Activated T-helper 1 cell treated with anti-CD3 and anti-CD28 coated beads, Interleukin-12 subunit alpha, Interleukin-12 subunit beta, Interleukin-2, Interleukin-4 antibody, amounts not matched to agents 30 ng/mL and 10 ng/mL and 1 ng/mL, durations not matched to agents 14 hours and 24 hours and 36 hours (primary cell): Measurements from ENCODE around the gene CLIC4. TPM values are rescaled to one million over a fixed set of nuclear protein-coding genes. Genes with fewer than 3 reads are reported as not detected.
"Not testable (repeated sequence)": the region's sequence is repeated elsewhere in the genome, so short reads cannot be mapped to it uniquely, and the experiment has no call there.

Experiments
- DNase-seq: peaks from one replicate; pipeline ENCODE4 v3.0.0; 2021; ENCODE audit warnings: low spot score
- H3K27ac Mint-ChIP-seq: one replicate; pipeline ENCODE4 v1.8.0; 2021; ENCODE audit warnings: mild to moderate bottlenecking, mixed read lengths
- H3K27me3 Mint-ChIP-seq: one replicate; pipeline ENCODE4 v1.8.0; 2022; ENCODE audit warnings: mild to moderate bottlenecking, moderate library complexity, mixed read lengths; ENCODE audit not compliant: insufficient read depth
- H3K36me3 Mint-ChIP-seq: one replicate; pipeline ENCODE4 v1.8.0; 2021; ENCODE audit warnings: low read depth, mixed read lengths
- H3K4me1 Mint-ChIP-seq: one replicate; pipeline ENCODE4 v1.8.0; 2021; ENCODE audit warnings: low read depth, mixed read lengths
- H3K4me3 Mint-ChIP-seq: one replicate; pipeline ENCODE4 v1.8.0; 2021; ENCODE audit warnings: mild to moderate bottlenecking, moderate library complexity, mixed read lengths
- H3K9me3 Mint-ChIP-seq: one replicate; pipeline ENCODE4 v1.8.0; 2021; ENCODE audit warnings: mixed read lengths
- intact Hi-C: fragments of 100-400 bp; cut with micrococcal nuclease; formaldehyde crosslinking; loops from one replicate; pipeline ENCODE4 v1.15.1; 2024
- total RNA-seq: library from RNA; stranded (reverse); gene quantifications from 2 replicates; pipeline ENCODE4 v1.2.3, GENCODE V29; 2022

CLIC4 gene
- total RNA-seq = 16.8 and 20.6 TPM in 2 replicates

- Mint-ChIP-seq H3K4me3 (peak within 1 kb of the TSS; percentile 93), H3K27me3 (peaks cover 2% of the 10 kb centered on the region), H3K36me3 (peaks cover 9% of the 10 kb centered on the region), H3K27ac (peak within 1 kb of the TSS; percentile 91), H3K4me1 (peaks cover 56% of the 10 kb centered on the region), H3K9me3 (no peaks in the 10 kb centered on the region)
- intact Hi-C loops = loop anchor here (1.0 to 10.0 kb wide), 11 partner anchors 14 to 788 kb away; partner anchors contain the start of genes IFNLR1, NIPAL3, PNRC2 and RCAN3
- DNase-seq = peak; percentile 100
These were observed at the start of gene CLIC4 for GRCh38 chr1:24744911-24745710. CLIC4 (plus strand) TSS chr1:24745447; CDS start chr1:24745554, 107 bp downstream.

- H3K9me3 Mint-ChIP-seq = no peaks in the 10 kb centered on the region
- intact Hi-C loops = no loop called here
- peaks cover 13% of the 10 kb centered on the region for H3K27me3 Mint-ChIP-seq
These were observed 49.0 kb upstream of the CLIC4 start for GRCh38 chr1:24696041-24696755.

GRCh38 chr1:24696756-24697330, 48.4 kb upstream of the CLIC4 start:
- intact Hi-C loops = no loop called here
- no peaks in the 10 kb centered on the region for H3K9me3 Mint-ChIP-seq
- peaks cover 17% of the 10 kb centered on the region for H3K4me1 Mint-ChIP-seq
- no peak overlapping the region for H3K27ac Mint-ChIP-seq
- H3K27me3 Mint-ChIP-seq = peaks cover 11% of the 10 kb centered on the region
- no peaks in the 10 kb centered on the region for H3K36me3 Mint-ChIP-seq
- DNase-seq = no peak
- H3K4me3 Mint-ChIP-seq = no peak overlapping the region

More at GRCh38 chr1:24696041-24696755, 49.0 kb upstream of the CLIC4 start:
- Mint-ChIP-seq H3K27ac (no peak overlapping the region), H3K4me1 (peaks cover 17% of the 10 kb centered on the region), H3K4me3 (no peak overlapping the region), H3K36me3 (no peaks in the 10 kb centered on the region)
- no peak for DNase-seq

- H3K9me3 Mint-ChIP-seq, H3K36me3 Mint-ChIP-seq, intact Hi-C loops, DNase-seq, H3K4me3 Mint-ChIP-seq, H3K27ac Mint-ChIP-seq: not testable (repeated sequence)
- peaks cover 17% of the 10 kb centered on the region for H3K4me1 Mint-ChIP-seq
- peaks cover 11% of the 10 kb centered on the region for H3K27me3 Mint-ChIP-seq
These were observed 47.7 kb upstream of the CLIC4 start for GRCh38 chr1:24697453-24698001.

GRCh38 chr1:24698326-24698725, 46.9 kb upstream of the CLIC4 start:
- H3K9me3 Mint-ChIP-seq, H3K27me3 Mint-ChIP-seq, DNase-seq, H3K36me3 Mint-ChIP-seq, intact Hi-C loops, H3K27ac Mint-ChIP-seq, H3K4me3 Mint-ChIP-seq: not testable (repeated sequence)
- H3K4me1 Mint-ChIP-seq = peaks cover 17% of the 10 kb centered on the region

- intact Hi-C loops = no loop called here
These were observed 45.6 kb upstream of the CLIC4 start for GRCh38 chr1:24699628-24700027.

GRCh38 chr1:24702511-24703293, 42.5 kb upstream of the CLIC4 start:
- Mint-ChIP-seq H3K4me3 (no peak overlapping the region), H3K9me3 (no peaks in the 10 kb centered on the region), H3K27ac (no peak overlapping the region), H3K27me3 (peaks cover 4% of the 10 kb centered on the region), H3K4me1 (peaks cover 6% of the 10 kb centered on the region), H3K36me3 (no peaks in the 10 kb centered on the region)
- no peak for DNase-seq
- intact Hi-C loops = no loop called here

More at GRCh38 chr1:24699628-24700027, 45.6 kb upstream of the CLIC4 start:
- Mint-ChIP-seq H3K36me3 (no peaks in the 10 kb centered on the region), H3K9me3 (no peaks in the 10 kb centered on the region), H3K4me1 (peaks cover 9% of the 10 kb centered on the region), H3K27ac (no peak overlapping the region), H3K4me3 (no peak overlapping the region), H3K27me3 (peaks cover 7% of the 10 kb centered on the region)
- DNase-seq = no peak

GRCh38 chr1:24704411-24705259, 40.6 kb upstream of the CLIC4 start:
- Mint-ChIP-seq H3K4me1 (peaks cover 12% of the 10 kb centered on the region), H3K27ac (peak overlapping the region; percentile 2), H3K27me3 (no peaks in the 10 kb centered on the region), H3K9me3 (no peaks in the 10 kb centered on the region), H3K4me3 (no peak overlapping the region), H3K36me3 (no peaks in the 10 kb centered on the region)
- intact Hi-C loops = no loop called here
- DNase-seq = no peak

- H3K27me3 Mint-ChIP-seq = no peaks in the 10 kb centered on the region
- H3K27ac Mint-ChIP-seq = peak overlapping the region; percentile 2
- intact Hi-C loops = no loop called here
- peak overlapping the region; percentile 34 for H3K4me3 Mint-ChIP-seq
- peak; percentile 32 for DNase-seq
- H3K9me3 Mint-ChIP-seq = no peaks in the 10 kb centered on the region
- H3K36me3 Mint-ChIP-seq = no peaks in the 10 kb centered on the region
- peaks cover 20% of the 10 kb centered on the region for H3K4me1 Mint-ChIP-seq
These were observed 39.8 kb upstream of the CLIC4 start for GRCh38 chr1:24705260-24706073.

- H3K4me1 Mint-ChIP-seq = peaks cover 20% of the 10 kb centered on the region
- H3K9me3 Mint-ChIP-seq, H3K36me3 Mint-ChIP-seq, H3K27ac Mint-ChIP-seq, H3K4me3 Mint-ChIP-seq, intact Hi-C loops, H3K27me3 Mint-ChIP-seq, DNase-seq: not testable (repeated sequence)
These were observed 39.2 kb upstream of the CLIC4 start for GRCh38 chr1:24706074-24706389.

GRCh38 chr1:24707687-24708086, 37.6 kb upstream of the CLIC4 start:
- Mint-ChIP-seq H3K9me3 (no peaks in the 10 kb centered on the region), H3K27me3 (no peaks in the 10 kb centered on the region), H3K4me3 (no peak overlapping the region), H3K36me3 (no peaks in the 10 kb centered on the region), H3K4me1 (peaks cover 20% of the 10 kb centered on the region), H3K27ac (no peak overlapping the region)
- intact Hi-C loops = no loop called here
- no peak for DNase-seq
